Brain pericyte (primary cell): ENCODE measurements around the gene TTLL11.

Source experiments
- DNase-seq: peaks from one replicate; pipeline ENCODE4 v3.0.0-alpha.2; 2012; ENCODE audit warnings: low read depth, low spot score

TTLL11 gene

DNA sequence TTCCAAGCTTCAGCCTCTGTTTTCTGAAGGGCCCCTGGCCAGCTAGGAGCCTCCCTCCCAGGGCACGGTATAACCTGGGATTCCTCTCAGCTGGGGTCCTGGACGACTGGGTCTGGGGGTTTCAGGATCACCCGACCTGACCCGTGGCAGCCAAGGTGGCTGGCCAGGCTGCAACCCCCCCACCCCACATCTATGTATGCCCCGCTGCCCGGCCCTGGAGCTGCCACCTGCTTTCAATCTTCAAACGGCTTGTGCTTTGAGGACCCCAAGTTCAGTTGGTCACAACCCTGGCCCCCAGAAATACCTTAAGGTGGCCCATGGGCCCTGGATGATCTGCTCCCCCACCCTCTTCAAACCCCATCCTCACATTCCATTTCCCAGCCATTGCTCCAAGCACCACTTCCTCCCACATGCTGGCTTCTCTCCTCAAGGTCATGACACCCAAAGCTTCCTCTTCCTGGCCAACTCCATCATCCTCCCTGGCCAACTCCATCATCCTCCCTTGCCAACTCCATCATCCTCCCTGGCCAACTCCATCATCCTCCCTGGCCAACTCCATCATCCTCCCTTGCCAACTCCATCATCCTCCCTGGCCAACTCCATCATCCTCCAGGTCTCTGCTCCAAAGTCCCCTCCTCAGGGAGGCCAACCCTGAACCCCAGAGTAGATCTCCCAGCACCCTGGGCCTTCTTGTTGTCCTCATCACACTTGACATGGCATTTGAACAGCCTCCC lies 17.2 kb upstream of the TTLL11 start:
- no peak for DNase-seq

DNA sequence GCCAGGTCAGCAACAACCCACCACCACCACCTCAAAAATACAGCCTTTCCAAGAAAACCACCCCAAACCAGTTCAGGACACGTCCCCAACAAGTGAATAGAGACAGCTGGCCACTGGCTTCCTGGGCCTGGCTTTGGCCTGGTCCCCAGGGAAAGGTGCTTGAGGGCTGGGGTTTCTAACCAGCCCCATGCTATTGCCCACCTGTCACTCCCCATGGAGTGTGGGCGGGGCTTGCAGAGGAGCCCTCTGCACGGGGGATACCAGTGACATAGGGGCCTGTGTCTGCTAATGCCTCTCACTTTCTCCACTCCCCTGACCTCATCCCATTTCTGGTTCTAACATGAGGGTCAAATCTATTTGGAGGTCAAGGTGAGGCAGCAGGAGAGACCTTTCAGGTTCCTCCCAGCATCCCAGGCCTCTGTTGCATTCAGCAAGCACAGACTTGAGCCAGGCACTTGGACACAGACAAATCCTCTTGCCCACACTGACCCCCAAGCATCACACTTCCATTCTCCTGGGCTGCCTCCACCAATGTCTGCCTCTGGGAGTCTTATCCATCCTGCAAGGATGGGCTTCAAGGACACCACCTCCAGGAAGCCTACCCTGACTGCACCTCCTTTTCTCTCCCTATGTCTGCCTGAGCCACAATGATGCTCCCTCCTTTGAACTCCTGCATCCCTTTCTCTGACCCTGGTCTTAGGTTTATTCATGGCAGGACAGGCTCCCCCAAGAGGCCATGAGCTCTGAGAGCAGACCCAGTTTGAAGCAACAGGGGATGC lies 16.1 kb upstream of the TTLL11 start:
- DNase-seq: no peak

DNA sequence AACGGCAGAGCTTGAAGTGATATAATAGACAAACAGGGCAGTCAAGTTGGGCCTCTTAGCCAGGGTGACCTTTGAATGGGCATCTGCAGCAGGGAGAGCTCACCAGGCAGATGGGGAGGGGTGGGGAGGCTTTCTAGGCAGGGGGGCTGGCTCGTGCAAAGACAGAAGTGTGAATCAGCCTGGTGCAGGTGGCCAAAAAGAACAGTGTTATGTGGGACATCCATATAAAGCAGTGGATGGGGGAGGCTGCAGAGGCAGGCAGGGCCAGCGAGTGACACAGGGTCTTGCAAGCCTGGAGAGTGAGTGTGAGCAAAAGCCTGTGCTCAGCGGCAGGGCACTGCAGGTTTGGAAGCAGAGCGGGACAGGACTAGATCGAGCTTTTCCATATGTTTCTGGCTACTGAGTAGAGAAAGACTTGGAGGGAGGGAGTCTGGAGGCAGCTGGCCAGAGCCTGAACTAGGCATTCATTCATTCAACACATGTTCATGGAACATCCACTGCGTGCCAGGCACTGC lies 14.2 kb upstream of the TTLL11 start:
- DNase-seq: no peak

GRCh38 chr9:122106576-122106975 lies 13.5 kb upstream of the TTLL11 start:
- DNase-seq: no peak

GRCh38 chr9:122103985-122104384 lies 10.9 kb upstream of the TTLL11 start:
- DNase-seq: no peak

DNA sequence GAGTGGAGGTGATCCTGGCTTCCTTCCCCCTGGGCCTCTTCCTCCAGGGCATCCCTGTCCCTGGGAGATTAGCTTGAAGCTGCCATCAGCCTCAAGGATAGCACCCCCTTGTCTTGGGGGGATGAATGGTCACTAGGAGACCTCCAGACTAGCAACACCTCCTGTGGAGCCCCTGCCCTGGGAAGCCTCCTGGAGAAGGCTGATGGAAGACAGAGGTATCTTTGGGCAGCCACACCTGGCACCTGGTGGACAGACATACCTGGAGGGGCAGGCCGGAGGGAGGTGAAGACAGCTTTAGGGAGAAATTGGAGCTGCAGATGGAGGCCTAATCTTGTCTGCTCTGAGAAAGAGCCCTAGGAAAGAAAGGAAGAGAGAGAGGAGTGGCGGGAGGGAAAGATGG lies 9.0 kb upstream of the TTLL11 start:
- no peak for DNase-seq

- no peak for DNase-seq
These were observed 7.6 kb upstream of the TTLL11 start for GRCh38 chr9:122100756-122101155.

- no peak for DNase-seq
These were observed 6.3 kb upstream of the TTLL11 start for GRCh38 chr9:122099271-122099869.

DNA sequence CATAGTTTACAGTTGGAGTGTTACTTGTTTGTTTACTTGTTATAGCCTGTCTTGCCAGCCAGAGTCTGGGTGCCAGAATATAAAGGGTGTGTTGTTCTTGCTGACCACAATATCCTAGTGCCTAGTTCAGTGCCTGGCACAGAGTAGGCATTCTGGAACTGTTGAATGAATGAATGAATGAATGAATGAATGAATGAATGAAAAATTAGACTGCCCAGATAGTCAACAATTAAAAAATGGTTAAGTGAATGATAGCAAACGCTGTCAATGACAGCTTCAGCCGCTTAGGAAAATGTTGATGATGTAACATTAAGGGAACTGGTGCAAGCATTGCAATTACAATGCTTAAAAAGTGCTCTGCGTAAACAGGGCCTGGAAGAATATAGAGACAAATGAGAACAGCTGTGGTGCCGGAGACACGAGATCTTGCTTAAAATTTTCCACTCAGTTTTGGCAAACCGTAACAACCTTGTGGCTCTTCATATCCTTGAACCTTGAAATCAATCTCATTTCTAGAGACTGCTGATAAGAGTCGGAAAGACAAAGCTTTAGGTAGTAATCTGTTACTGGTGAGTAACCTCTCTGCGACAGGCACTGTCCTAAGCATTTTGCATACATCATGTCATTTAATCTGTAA lies 4.7 kb upstream of the TTLL11 start:
- DNase-seq: no peak

DNA sequence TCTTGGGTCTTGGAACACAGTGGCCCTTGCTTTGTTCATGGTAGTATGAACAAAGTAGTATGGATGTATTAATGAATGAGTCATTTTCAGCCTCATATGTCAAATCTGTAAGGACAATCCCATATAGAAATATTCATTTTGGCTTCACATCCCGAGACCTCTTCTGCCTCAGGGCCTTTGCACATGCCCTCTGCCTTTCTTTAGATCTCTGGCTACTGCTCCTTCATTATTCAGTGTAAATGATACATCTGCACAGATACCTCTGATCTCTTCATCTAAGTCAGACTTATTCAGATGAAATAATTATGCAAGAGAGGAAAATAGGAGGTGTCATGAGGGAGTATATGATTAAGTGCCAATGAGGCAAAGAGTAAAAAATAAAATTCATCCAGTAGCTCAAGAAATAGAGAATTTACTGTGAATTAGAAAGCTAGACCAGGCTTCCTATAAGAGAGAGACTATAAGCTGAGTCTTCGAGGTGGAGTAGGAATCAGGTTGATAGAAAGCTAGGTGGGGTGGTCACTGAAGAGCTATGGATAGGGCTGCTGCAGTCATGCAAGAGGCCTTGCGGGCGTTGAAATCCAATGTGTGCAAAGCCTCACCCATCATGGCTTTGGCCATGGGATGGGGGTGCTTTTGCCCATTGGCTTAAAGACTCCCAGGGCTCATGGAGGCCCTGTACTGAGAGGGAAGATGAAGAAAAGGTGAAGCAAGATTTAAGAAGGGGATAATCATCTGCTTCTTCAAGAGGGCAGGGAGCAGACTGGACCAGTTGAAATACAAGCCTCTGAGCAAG lies 3.7 kb upstream of the TTLL11 start:
- no peak for DNase-seq

DNA sequence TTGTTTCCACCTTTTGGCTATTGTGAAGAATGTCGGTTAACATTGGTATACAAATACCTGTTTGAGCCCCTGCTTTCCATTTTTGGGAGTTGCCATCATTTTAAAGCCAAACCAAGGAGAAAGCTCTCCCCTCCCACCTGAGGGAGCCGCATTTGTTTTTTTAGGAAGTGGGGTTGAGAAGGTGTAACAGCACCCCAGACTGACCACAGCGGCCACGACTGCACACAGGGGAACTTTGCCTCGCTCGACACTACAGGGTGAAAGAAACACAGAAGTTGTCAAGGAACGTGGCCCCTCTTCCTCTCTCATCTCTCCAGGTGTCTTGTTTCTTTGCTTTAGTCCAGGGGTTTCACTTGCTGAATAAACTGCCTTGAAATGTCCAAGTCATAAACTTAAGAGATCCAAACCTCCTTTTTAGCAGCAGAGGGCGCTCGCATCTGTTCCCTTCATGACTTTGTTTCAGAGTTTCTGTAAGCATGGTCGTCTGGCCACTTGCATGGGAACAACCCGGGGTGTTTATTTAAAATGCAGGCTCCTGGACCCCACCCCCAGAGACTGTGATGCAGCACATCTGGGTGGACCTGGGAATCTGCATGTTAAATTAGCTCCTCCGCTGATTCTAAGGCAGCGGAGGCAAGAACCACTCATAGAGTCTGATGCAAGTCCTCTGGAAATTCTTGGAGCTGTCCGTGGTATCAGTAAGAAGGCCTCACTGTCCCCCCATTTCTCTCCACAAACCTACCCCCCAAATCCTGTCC lies 2.1 kb upstream of the TTLL11 start:
- no peak for DNase-seq

GRCh38 chr9:122091682-122092592 lies 1.2 kb downstream of the TTLL11 start:
- no peak for DNase-seq

DNA sequence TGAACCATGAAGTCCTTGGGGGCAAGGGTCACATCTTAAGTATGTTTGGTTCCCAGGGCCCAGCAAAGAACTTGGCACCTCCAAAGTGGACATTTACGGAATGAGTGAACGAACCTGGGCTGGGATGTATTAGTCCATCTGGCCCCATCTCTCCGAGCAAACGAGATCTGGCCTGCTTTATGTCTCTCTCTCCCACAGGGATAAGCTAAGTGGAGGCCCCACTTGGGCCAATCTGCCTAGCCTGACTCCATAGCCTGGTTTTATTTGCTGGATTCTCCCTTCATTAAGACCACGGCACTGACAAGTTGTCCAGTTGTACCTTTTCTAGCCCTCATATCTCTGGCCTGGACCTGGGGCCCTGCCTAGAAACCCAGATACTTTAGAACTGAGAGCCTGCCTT lies 2.1 kb downstream of the TTLL11 start:
- no peak for DNase-seq

GRCh38 chr9:122090287-122090883 lies 2.7 kb downstream of the TTLL11 start:
- no peak for DNase-seq

DNA sequence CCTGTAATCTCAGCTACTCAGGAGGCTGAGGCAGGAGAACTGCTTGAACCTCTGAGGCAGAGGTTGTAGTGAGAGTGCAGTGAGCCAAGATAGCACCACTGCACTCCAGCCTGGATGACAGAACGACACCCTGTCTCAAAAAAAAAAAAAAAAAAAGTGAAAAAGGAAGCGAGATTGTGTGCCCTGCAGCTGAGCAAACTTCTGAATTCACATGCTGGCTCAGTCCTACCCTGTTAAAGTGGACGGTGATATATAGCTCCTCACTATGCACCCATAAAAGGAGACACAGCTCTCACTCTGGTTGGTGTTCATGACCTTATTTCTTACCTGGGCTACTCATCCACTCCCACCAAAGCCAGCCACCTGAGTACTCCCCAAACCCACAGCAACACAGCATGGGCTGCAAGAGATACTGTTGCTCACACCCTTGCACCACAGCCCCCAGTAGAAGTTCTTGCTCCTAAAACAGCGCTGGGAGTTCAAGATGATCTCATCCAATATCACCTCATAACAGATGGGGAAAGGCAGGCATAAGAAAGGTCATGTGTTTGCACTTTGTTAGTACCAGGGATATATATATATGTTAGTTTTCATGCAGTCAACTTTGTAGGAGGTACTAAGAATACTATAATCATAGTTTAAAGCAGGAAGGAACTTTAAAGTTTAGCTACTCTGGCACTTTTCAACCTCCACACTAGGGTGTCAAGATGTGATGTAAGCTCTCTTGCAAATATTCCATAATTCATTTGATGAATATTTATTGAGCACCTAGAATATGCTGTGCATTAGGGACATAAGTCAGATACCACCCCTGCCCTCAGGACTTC lies 4.0 kb downstream of the TTLL11 start:
- no peak for DNase-seq

GRCh38 chr9:122087406-122088200 lies 5.5 kb downstream of the TTLL11 start:
- DNase-seq: no peak

DNA sequence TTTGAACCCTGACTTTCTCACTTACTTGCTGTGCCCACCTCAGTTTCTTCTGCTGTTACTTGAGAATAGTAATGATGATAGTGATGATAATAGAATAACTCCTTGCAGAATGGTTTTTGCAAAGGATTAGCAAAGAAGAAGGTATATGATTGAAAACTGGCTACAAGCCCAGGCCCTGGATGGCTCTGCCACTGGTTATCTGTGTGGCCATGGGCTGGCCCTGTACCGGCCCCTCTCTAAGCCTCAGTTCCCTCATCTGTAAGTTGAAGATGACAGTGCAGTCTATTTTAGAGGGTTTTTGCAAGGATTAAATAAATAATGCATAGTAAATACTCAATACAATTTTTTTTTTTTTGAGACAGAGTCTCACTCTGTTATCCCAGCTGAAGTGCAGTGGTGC lies 6.2 kb downstream of the TTLL11 start:
- DNase-seq: no peak
